GM12878 (cell line): ENCODE results near the gene TTC33.

Source experiments
- CEBPB ChIP-seq, 2 experiments: fragments of 150-350 bp in 1 of 2; IDR thresholded peaks; 2 replicates each; pipeline ENCODE4 v1.6.1; 2012 to 2014; ENCODE audit warnings: low read depth in 2 of 2, low read length in 2 of 2, borderline replicate concordance in 1 of 2, inconsistent platforms in 1 of 2
- EED ChIP-seq: sonication (generic); IDR thresholded peaks from 2 replicates; pipeline ENCODE4 v1.6.1; 2016; ENCODE audit warnings: antibody characterized with exemption, low read depth
- EZH2 ChIP-seq: IDR thresholded peaks from 2 replicates; pipeline ENCODE4 v1.6.1; 2012; ENCODE audit warnings: low read depth, mild to moderate bottlenecking, control low read depth, inconsistent platforms, low read length, borderline replicate concordance; ENCODE audit not compliant: control insufficient read depth
- IKZF2 ChIP-seq, 2 experiments: fragments of 450-650 bp; IDR thresholded peaks; 2 replicates each; pipeline ENCODE4 v1.6.1; 2017; ENCODE audit warnings: mild to moderate bottlenecking in 2 of 2, moderate library complexity in 2 of 2
- NR2F1 ChIP-seq: fragments of 450-650 bp; conservative IDR thresholded peaks from 2 replicates; pipeline ENCODE4 v1.6.1; 2017; ENCODE audit warnings: mild to moderate bottlenecking
- PML ChIP-seq: IDR thresholded peaks from 2 replicates; pipeline ENCODE4 v1.6.1; 2012; ENCODE audit warnings: low read length, inconsistent platforms
- POLR2AphosphoS5 ChIP-seq: IDR thresholded peaks from 2 replicates; pipeline ENCODE4 v1.6.1; 2011; ENCODE audit warnings: mild to moderate bottlenecking, low read length, inconsistent platforms
- SMC3 ChIP-seq: IDR thresholded peaks from 2 replicates; pipeline ENCODE4 v1.6.1; 2011; ENCODE audit warnings: low read length, improper control_type of control experiment, borderline replicate concordance
- ZZZ3 ChIP-seq: IDR thresholded peaks from 2 replicates; pipeline ENCODE4 v1.6.1; 2011; ENCODE audit warnings: low read depth; ENCODE audit not compliant: control insufficient read depth, insufficient read length
- TF ChIP-seq, protein P1 (sequence below), 3 experiments: IDR thresholded peaks in 2 of 3; conservative IDR thresholded peaks in 1 of 3; 2 replicates each; pipeline ENCODE4 v1.5.1; 2011; ENCODE audit warnings: low read depth in 3 of 3, low read length in 3 of 3, mild to moderate bottlenecking in 3 of 3, control low read depth in 2 of 3, moderate library complexity in 2 of 3, inconsistent platforms in 1 of 3, mixed read lengths in 1 of 3; ENCODE audit not compliant: control insufficient read depth in 2 of 3, insufficient read depth in 1 of 3; ENCODE audit errors: extremely low read depth in 1 of 3
- TF ChIP-seq, protein P2 (sequence below): fragments of 450-650 bp; IDR thresholded peaks from 2 replicates; pipeline ENCODE4 v1.6.1; 2017; ENCODE audit warnings: antibody characterized with exemption, mild to moderate bottlenecking, moderate library complexity
- TF ChIP-seq, protein P3 (sequence below): IDR thresholded peaks from 2 replicates; pipeline ENCODE4 v1.6.1; 2012; ENCODE audit warnings: low read depth, low read length, improper control_type of control experiment

DNA sequence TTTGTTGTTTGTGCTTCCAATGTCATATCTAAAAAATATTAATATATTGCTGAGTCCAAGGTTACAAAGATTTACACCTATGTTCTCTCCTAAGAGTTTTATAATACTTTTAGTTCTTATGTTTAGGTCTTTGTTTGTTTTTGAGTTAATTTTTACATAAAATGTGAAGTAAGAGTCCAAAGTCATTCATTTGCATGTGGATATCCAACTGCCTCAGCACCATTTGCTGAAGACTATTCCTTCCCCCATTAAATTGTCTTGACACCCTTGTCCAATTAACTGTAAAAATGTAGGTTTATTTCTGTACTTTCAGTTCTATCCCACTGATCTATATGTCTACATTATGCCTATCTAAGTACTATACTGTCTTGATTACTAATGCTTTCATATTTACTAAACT lies 35.7 kb downstream of the TTC33 start:
- TF ChIP-seq EZH2 (no peak), PML (no peak), NR2F1 (no peak), SMC3 (no peak), CEBPB (IDR thresholded peaks at IDR 0.05; ENCODE audit: borderline replicate concordance in 1 of 2, low read depth in 2 of 2, low read length in 2 of 2) (no peak), POLR2AphosphoS5 (no peak), IKZF2 (IDR thresholded peaks at IDR 0.05) (no peak), EED (no peak), ZZZ3 (no peak)
- TF ChIP-seq, protein P1, sequence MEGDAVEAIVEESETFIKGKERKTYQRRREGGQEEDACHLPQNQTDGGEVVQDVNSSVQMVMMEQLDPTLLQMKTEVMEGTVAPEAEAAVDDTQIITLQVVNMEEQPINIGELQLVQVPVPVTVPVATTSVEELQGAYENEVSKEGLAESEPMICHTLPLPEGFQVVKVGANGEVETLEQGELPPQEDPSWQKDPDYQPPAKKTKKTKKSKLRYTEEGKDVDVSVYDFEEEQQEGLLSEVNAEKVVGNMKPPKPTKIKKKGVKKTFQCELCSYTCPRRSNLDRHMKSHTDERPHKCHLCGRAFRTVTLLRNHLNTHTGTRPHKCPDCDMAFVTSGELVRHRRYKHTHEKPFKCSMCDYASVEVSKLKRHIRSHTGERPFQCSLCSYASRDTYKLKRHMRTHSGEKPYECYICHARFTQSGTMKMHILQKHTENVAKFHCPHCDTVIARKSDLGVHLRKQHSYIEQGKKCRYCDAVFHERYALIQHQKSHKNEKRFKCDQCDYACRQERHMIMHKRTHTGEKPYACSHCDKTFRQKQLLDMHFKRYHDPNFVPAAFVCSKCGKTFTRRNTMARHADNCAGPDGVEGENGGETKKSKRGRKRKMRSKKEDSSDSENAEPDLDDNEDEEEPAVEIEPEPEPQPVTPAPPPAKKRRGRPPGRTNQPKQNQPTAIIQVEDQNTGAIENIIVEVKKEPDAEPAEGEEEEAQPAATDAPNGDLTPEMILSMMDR (IDR thresholded peaks at IDR 0.05 in 2 of 3, conservative IDR thresholded peaks at IDR 0.05 in 1 of 3; ENCODE audit: control insufficient read depth in 2 of 3, extremely low read depth in 1 of 3, insufficient read depth in 1 of 3, low read depth in 3 of 3, low read length in 3 of 3) = no peak
- TF ChIP-seq, protein P2, sequence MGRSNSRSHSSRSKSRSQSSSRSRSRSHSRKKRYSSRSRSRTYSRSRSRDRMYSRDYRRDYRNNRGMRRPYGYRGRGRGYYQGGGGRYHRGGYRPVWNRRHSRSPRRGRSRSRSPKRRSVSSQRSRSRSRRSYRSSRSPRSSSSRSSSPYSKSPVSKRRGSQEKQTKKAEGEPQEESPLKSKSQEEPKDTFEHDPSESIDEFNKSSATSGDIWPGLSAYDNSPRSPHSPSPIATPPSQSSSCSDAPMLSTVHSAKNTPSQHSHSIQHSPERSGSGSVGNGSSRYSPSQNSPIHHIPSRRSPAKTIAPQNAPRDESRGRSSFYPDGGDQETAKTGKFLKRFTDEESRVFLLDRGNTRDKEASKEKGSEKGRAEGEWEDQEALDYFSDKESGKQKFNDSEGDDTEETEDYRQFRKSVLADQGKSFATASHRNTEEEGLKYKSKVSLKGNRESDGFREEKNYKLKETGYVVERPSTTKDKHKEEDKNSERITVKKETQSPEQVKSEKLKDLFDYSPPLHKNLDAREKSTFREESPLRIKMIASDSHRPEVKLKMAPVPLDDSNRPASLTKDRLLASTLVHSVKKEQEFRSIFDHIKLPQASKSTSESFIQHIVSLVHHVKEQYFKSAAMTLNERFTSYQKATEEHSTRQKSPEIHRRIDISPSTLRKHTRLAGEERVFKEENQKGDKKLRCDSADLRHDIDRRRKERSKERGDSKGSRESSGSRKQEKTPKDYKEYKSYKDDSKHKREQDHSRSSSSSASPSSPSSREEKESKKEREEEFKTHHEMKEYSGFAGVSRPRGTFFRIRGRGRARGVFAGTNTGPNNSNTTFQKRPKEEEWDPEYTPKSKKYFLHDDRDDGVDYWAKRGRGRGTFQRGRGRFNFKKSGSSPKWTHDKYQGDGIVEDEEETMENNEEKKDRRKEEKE = no peak
- TF ChIP-seq, protein P3, sequence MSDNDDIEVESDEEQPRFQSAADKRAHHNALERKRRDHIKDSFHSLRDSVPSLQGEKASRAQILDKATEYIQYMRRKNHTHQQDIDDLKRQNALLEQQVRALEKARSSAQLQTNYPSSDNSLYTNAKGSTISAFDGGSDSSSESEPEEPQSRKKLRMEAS = no peak
